SK-N-MC (cell line): Measurements from ENCODE around the gene CLIC4.

ENCODE experiments used
- EZH2 ChIP-seq: fragments of 200-600 bp; sonication (generic); IDR thresholded peaks from one replicate; pipeline ENCODE4 v1.6.1; 2017; ENCODE audit warnings: antibody characterized with exemption
- POLR2AphosphoS5 ChIP-seq: IDR thresholded peaks from 2 replicates; pipeline ENCODE4 v1.6.1; 2012; ENCODE audit warnings: mild to moderate bottlenecking, low read depth, low read length, borderline replicate concordance

DNA sequence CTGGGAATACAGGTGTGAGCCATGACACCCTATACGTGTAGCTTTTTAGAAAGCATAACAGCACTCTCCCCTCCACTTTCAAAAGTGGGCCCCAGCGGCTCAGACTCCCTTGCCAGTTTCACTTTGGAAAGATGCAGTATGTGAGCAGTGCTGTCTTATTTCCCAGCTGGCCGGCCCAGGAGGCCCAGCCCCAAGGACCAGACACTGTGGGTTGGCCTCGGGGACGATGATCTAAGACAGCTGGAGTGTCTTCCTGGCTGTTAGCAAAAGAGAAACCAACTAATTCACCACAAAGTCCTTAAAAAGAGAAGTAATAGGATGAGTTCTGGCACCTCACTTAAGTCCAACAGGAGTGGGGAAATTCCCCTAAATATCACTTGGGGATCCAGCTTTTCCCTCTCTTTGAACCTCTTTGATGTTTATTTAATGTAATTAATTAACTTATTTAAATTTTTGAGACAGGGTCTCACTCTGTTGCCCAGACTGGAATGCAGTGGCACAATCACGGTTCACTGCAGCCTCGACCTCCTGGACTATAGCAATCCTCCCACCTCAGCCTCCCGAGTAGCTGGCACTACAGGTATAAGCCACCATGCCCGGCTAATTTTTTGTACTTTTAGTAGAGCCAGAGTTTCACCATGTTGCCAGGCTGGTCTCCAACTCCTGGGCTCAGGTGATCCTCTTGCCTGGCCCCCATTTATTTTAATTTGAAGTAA is 17.6 kb upstream of the CLIC4 start:
- no peak for TF ChIP-seq EZH2
- no peak for TF ChIP-seq POLR2AphosphoS5
